Endothelial cell of umbilical vein (primary cell): Measurements from ENCODE around the gene CEP152. TPM values are rescaled to one million over a fixed set of nuclear protein-coding genes. Genes with fewer than 3 reads are reported as not detected.

ENCODE experiments used
- BruUV-seq: library from RNA; stranded (reverse); fragments of 400-500 nt; replicated peaks from 2 replicates; lab custom pipeline; 2021; lab: Mats Ljungman, UMichigan
- CTCF ChIA-PET: fragments of 300-600, 350-600 bp; sonication (Branson Sonifier 250); formaldehyde crosslinking; loops from one replicate; lab custom pipeline; 2021; ENCODE audit warnings: antibody characterized with exemption, inconsistent platforms; lab: Charles Lee
- POLR2A ChIA-PET: fragments of 300-600, 350-600 bp; sonication (Branson Sonifier 250); formaldehyde crosslinking; loops from one replicate; lab custom pipeline; 2021; ENCODE audit warnings: antibody characterized with exemption, inconsistent platforms; lab: Charles Lee
- DNase-seq: peaks from one replicate; pipeline ENCODE4 v3.0.0-alpha.2; 2011; ENCODE audit warnings: low read depth, low spot score
- FAIRE-seq: peaks from 2 replicates; lab custom pipeline; 2011; peaks lifted over from hg19 to GRCh38; lab: Jason Lieb, UNC
- H2AFZ ChIP-seq: 2 replicates; pipeline ENCODE4 v1.6.0; 2012; ENCODE audit warnings: low read depth, low read length, control low read depth, inconsistent platforms
- H3K27ac ChIP-seq: 2 replicates; pipeline ENCODE4 v1.5.1; 2011; ENCODE audit warnings: low read depth, mild to moderate bottlenecking, control low read depth, low read length, moderate library complexity; ENCODE audit not compliant: insufficient read depth
- H3K27me3 ChIP-seq, 2 experiments: 2 replicates each; pipeline versions ENCODE4 v1.6.0 to v1.6.1; 2011; ENCODE audit warnings: low read length in 2 of 2, mixed read lengths in 1 of 2; ENCODE audit not compliant: control insufficient read depth in 2 of 2, insufficient read depth in 2 of 2
- H3K36me3 ChIP-seq, 2 experiments: 2 replicates in 1 of 2; 3 replicates in 1 of 2; pipeline ENCODE4 v1.5.1; 2011; ENCODE audit warnings: low read length in 2 of 2, mild to moderate bottlenecking in 1 of 2, moderate library complexity in 1 of 2; ENCODE audit not compliant: control insufficient read depth in 2 of 2, insufficient read depth in 2 of 2; ENCODE audit errors: extremely low read depth in 1 of 2
- H3K4me1 ChIP-seq: 3 replicates; pipeline ENCODE4 v1.5.1; 2011; ENCODE audit warnings: mild to moderate bottlenecking, low read length; ENCODE audit not compliant: control insufficient read depth, insufficient read depth; ENCODE audit errors: extremely low read depth
- H3K4me2 ChIP-seq: 2 replicates; pipeline ENCODE4 v1.6.1; 2011; ENCODE audit warnings: low read length, control low read depth, mixed read lengths; ENCODE audit not compliant: insufficient read depth
- H3K4me3 ChIP-seq, 3 experiments: fragments of 200-600 bp in 1 of 3; sonication (generic), shearing (Covaris generic) in 1 of 3; replicated peaks in 1 of 3; 2 replicates each; pipeline ENCODE4 v1.5.1; 2011 to 2016; ENCODE audit warnings: control low read depth in 3 of 3, low read length in 3 of 3, mild to moderate bottlenecking in 2 of 3, inconsistent platforms in 1 of 3, low read depth in 1 of 3, moderate library complexity in 1 of 3; ENCODE audit not compliant: insufficient read depth in 1 of 3
- H3K79me2 ChIP-seq: 2 replicates; pipeline ENCODE4 v1.6.0; 2012; ENCODE audit warnings: low read length, inconsistent platforms; ENCODE audit not compliant: control insufficient read depth, insufficient read depth
- H3K9ac ChIP-seq: replicated peaks from 2 replicates; pipeline ENCODE3; 2011; ENCODE audit warnings: low read length, control low read depth; ENCODE audit not compliant: insufficient read depth; ENCODE audit errors: extremely low read depth
- H3K9me1 ChIP-seq: replicated peaks from 3 replicates; pipeline ENCODE4 v1.6.0; 2011; ENCODE audit warnings: mild to moderate bottlenecking, low read length; ENCODE audit not compliant: control insufficient read depth, insufficient read depth; ENCODE audit errors: extremely low read depth
- H3K9me3 ChIP-seq: replicated peaks from 2 replicates; pipeline ENCODE4 v1.5.1; 2012; ENCODE audit warnings: low read length, inconsistent platforms; ENCODE audit not compliant: control insufficient read depth, insufficient read depth
- H4K20me1 ChIP-seq: replicated peaks from 2 replicates; pipeline ENCODE3; 2011; ENCODE audit warnings: mild to moderate bottlenecking, low read length; ENCODE audit not compliant: control insufficient read depth, insufficient read depth; ENCODE audit errors: extremely low read depth
- CTCF ChIP-seq, 2 donors: IDR thresholded peaks; 1 replicate in 1 of 2; 2 replicates in 1 of 2; pipeline ENCODE4 v1.5.1; 2011; ENCODE audit warnings: low read length in 2 of 2, mild to moderate bottlenecking in 2 of 2, moderate library complexity in 2 of 2, control low read depth in 1 of 2, inconsistent platforms in 1 of 2, low read depth in 1 of 2; ENCODE audit not compliant: insufficient read depth in 1 of 2; ENCODE audit errors: extremely low read depth in 1 of 2
- EZH2 ChIP-seq: IDR thresholded peaks from 2 replicates; pipeline ENCODE4 v1.6.1; 2012; ENCODE audit warnings: borderline replicate concordance, low read depth, mild to moderate bottlenecking, moderate library complexity, low read length, inconsistent platforms; ENCODE audit not compliant: severe bottlenecking
- FOS ChIP-seq: IDR thresholded peaks from 2 replicates; pipeline ENCODE4 v1.6.1; 2011; ENCODE audit warnings: mild to moderate bottlenecking, low read length, moderate library complexity, borderline replicate concordance; ENCODE audit not compliant: insufficient read depth
- GATA2 ChIP-seq: IDR thresholded peaks from 2 replicates; pipeline ENCODE4 v1.7.0; 2011; ENCODE audit warnings: low read depth, mild to moderate bottlenecking, moderate library complexity, mixed read lengths, low read length; ENCODE audit not compliant: insufficient read length, insufficient read depth
- JUN ChIP-seq: IDR thresholded peaks from 2 replicates; pipeline ENCODE4 v1.6.1; 2011; ENCODE audit warnings: borderline replicate concordance, low read depth; ENCODE audit not compliant: insufficient read length, insufficient read depth
- MAX ChIP-seq: IDR thresholded peaks from 2 replicates; pipeline ENCODE4 v1.6.1; 2011; ENCODE audit not compliant: insufficient read depth, insufficient read length
- MYC ChIP-seq: IDR thresholded peaks from one replicate; pipeline ENCODE4 v1.6.1; 2011; ENCODE audit warnings: mild to moderate bottlenecking, low read depth, low read length
- POLR2A ChIP-seq: IDR thresholded peaks from 2 replicates; pipeline ENCODE4 v1.6.1; 2012; ENCODE audit warnings: low read depth, mild to moderate bottlenecking, control low read depth, low read length
- POLR2AphosphoS5 ChIP-seq: IDR thresholded peaks from 2 replicates; pipeline ENCODE4 v1.6.1; 2012; ENCODE audit warnings: low read depth, mild to moderate bottlenecking, control low read depth, low read length, moderate library complexity; ENCODE audit not compliant: insufficient read depth
- dilution Hi-C: fragments of 300-500 bp; cut with MboI; formaldehyde crosslinking; loops from one replicate; pipeline ENCODE4 v1.15.0; 2019; ENCODE audit warnings: low sequenced_read_pairs; ENCODE audit not compliant: extremely low pct_ligation_motif_present
- intact Hi-C: fragments of 100-400 bp; cut with micrococcal nuclease; formaldehyde crosslinking; loops from one replicate; pipeline ENCODE4 v1.10.0; 2022
- polyA plus RNA-seq, 4 experiments: library from polyadenylated mRNA; depleted of rRNA in 3 of 4; stranded (reverse) in 3 of 4; unstranded in 1 of 4; fragments of >200 nt; gene quantifications; 2 replicates each; pipeline versions ENCODE4 v1.2.1 to v1.2.3, GENCODE V29; 2011 to 2012; ENCODE audit warnings: missing spikeins in 1 of 4
- total RNA-seq: library from RNA; stranded (reverse); gene quantifications from 2 replicates; pipeline ENCODE4 v1.2.3, GENCODE V29; 2021

The CEP152 gene
- total and polyA plus RNA-seq, 2 donors (not counting 3 experiments of a cell fraction or from before 2014, with no cell fraction given): 3.0 to 15.7 TPM

- no peak for FAIRE-seq
- no peak overlapping the region for H2AFZ ChIP-seq
- H3K27ac ChIP-seq: no peak overlapping the region
- no peak overlapping the region for H3K9ac ChIP-seq
- DNase-seq: no peak
- ChIA-PET POLR2A (no interaction called here), CTCF (no interaction called here)
- no peaks in the 10 kb centered on the region for H3K9me1 ChIP-seq
- H4K20me1 ChIP-seq: no peaks in the 10 kb centered on the region
- no peaks in the 10 kb centered on the region for H3K36me3 ChIP-seq
- peaks cover 2 to 5% of the 10 kb centered on the region in 2 experiments for H3K27me3 ChIP-seq
- H3K79me2 ChIP-seq: no peaks in the 10 kb centered on the region
- intact Hi-C loops (no loop called here), dilution Hi-C loops (no loop called here)
- H3K4me3 ChIP-seq: no peak overlapping the region
- H3K4me2 ChIP-seq: no peak overlapping the region
- no peaks in the 10 kb centered on the region for H3K4me1 ChIP-seq
- no TSS peak for BruUV-seq
- no peaks in the 10 kb centered on the region for H3K9me3 ChIP-seq
- no peak for TF ChIP-seq EZH2
- no peak for TF ChIP-seq GATA2
- no peak for TF ChIP-seq FOS
- no peak for TF ChIP-seq POLR2AphosphoS5
- TF ChIP-seq MAX: no peak
- no peak for TF ChIP-seq JUN
- TF ChIP-seq POLR2A: no peak
- TF ChIP-seq MYC: no peak
- no peak for TF ChIP-seq CTCF (IDR thresholded peaks at IDR 0.05; ENCODE audit: extremely low read depth in 1 of 2, insufficient read depth in 1 of 2, low read depth in 1 of 2, low read length in 2 of 2)
Observed at GRCh38 chr15:48825075-48825474, 14.2 kb upstream of the CEP152 start.
